ENCODE results near the gene SRBD1.
A peak's percentile ranks its signal among the peaks of the same experiment; 100 is the strongest.

Gene SRBD1

GRCh38 chr2:45631955-45632354, 20.9 kb upstream of the SRBD1 start:
- no peak for DNase-seq (ENCODE audit: low spot score)

DNA sequence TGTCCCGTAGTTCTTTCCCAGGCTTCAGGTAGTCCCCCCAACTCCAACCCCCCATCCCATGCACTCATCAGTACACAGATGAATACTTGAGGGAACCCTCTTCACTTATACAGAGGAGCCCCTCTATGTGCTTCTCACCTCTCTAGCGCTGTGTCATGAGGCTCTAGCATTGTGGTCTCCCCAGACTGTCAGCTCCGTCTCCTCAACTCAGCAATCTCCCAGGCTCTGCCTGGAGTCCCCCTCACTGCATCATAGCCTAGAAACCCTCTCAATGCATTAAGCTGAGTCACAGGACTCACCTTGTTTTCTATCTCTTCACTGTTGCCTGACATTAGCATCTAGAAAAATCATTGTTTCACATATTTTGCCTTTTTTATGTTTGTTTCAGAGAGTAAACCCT, 20.3 kb upstream of the SRBD1 start:
- no peak for DNase-seq (ENCODE audit: low spot score)

DNA sequence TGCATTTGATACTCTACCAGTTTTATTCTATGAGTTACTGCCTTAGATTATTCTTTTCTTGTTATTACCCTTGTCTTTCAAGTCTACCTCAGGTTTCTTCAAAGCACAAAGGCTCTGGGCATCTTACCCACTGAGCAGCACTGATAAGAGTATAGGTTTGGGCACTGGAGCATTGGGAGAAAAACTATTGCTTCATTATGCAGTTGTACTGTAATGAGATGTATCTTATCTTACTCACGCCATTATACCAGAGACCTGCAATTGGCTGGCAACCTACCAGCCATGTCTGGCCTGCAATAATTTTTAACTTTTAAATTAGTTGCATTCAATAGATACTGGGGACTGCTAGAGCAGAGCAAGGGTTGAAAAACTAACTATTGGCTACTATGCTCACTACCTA, 18.9 kb upstream of the SRBD1 start:
- no peak for DNase-seq (ENCODE audit: low spot score)

GRCh38 chr2:45627911-45628310, 16.8 kb upstream of the SRBD1 start:
- no peak for DNase-seq (ENCODE audit: low spot score)

DNA sequence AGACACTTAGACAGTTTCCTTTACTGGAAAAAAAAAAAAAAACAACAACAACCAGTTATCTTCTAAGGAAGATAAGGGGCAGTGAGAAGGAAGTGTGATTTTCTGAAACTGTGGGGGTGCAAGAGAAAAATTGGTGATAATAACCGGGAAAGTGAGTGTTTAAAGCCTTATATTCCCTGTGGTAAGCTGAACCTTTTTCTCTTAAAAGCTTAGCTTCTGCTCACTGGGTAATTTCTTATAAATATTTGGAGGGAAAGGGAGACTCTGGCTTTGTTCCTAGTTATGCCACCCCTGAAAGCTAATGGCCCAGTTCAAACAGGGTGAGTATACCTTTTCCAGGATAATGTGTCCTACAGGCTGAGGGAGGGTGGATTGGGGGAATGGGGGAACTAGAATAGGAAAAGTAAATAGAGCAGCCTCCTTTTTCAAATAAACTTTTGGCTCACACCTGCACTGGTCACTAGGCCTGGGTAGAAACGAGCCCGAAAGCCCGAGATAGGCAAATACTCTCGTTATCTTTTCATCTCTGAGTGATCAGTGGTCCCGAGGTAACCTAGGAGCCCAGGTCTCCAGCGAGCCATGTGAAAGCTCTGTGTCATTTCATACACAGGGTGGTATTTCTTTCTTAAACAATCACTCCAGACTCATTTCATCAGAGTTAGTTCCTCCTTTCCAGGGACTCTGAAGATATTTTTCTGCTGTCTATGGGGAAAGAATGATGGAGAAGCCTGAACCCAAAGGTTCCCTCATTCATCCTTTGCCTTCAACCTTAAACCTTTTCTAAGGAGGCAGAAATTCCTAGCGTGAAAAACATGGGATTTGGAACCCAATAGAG, 15.5 kb upstream of the SRBD1 start:
- no peak for DNase-seq (ENCODE audit: low spot score)

- DNase-seq (ENCODE audit: low spot score), result no peak
Measured at GRCh38 chr2:45625824-45626223, 14.8 kb upstream of the SRBD1 start.

DNA sequence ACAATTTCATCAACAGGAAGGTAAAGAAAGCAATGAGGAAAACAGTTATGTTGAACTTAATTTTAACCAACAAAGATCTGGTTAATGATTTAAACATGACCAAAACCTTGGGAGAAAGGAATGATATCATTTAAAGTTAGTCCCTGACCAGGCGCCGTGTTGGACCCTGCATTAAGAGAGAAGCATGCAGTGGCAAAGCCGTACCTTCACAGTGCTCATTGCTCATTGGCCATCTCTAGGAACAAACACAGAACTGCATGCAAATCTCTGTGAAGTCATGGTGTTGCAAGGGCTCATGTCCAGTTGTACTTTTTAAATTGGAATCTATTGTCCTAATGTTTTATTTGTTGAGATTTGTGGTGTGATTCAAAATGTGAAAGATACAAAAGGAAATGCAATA, 12.0 kb upstream of the SRBD1 start:
- no peak for DNase-seq (ENCODE audit: low spot score)

- DNase-seq (ENCODE audit: low spot score), result no peak
Measured at GRCh38 chr2:45622336-45623075, 11.4 kb upstream of the SRBD1 start.

DNA sequence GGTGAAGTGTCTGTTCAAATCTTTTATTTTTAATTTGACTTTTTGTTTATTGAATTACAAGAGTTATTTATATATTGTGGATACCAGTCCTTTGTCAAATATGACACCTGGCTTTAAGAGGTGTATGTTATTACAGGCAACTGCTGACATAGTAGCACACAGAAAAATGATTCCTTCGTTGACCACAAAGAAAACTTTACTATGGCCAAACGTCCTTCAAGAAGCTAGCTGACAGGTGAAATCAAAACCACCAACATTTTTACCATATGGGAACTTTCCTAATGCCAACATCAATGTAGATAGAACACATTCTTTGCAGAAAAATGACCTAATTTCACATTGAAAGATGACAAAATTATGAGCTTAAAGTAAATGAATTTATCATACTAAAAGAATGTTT, 6.4 kb upstream of the SRBD1 start:
- DNase-seq (ENCODE audit: low spot score), result no peak

- DNase-seq (ENCODE audit: low spot score), result no peak
Measured at GRCh38 chr2:45616658-45617411, 5.8 kb upstream of the SRBD1 start.

DNA sequence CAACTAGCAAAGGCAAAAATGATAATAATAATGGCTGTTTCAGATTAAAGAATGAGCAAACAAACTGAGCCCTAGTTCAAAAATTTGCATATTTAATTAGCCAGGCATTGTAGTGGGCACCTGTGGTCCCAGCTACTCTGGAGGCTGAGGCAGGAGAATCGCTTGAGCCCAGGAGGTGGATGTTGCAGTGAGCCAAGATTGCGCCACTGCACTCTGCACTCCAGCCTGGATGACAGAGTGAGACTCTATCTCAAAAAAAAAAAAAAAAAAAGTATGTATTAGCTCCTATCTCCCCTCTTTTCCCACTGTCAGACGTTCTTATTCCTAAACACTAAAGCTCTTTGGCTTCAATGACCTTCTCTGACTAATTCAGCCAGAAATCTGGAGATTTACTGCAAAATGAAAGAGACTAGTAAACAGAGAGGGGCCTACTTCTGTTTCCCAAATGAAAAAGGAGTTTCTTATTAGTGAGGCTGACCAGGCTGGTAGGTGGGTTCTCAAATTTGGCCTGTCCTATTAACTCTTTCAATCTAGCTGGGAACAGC, 3.9 kb upstream of the SRBD1 start:
- DNase-seq (ENCODE audit: low spot score), result no peak

- peak; percentile 18 for DNase-seq (ENCODE audit: low spot score)
Measured at GRCh38 chr2:45614330-45614729, 3.3 kb upstream of the SRBD1 start.

DNA sequence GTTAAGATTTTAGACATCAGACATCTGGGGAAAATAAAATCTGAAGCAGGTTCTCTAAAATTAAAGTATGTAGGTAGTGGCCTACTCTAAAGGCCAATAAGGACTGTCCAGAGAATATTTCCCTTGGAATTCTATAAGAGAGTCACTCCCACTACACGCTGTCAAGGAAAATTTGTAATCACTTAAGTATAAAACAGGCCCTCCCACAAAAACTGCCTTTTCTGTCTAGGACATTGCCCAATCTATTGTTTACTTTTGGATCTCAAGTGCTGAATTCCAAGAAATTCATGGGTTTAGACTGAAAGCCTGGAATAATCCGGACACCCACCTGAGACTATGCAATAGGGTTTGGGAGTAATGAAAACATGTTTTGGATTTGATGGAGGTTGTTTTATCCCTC, 1.7 kb upstream of the SRBD1 start:
- DNase-seq (ENCODE audit: low spot score), result no peak

DNA sequence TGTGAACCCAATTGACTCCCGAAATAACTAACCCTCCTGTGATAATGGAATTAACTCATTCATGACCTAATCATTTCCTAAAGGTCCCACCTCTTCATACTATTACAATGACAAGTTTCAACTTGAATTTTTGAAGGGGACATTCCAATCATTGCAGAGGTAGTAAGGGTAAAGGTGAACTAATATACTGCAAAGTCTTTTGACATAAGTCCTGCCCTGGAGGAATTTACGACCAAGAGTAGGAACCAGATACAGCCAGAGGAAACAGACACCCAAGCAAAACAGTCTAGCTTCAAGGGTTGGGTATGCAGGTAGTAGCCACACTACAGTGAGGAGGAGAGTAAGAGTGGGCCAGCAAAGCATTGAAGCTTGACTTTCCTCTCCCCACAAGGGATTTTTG, 1.2 kb upstream of the SRBD1 start:
- DNase-seq (ENCODE audit: low spot score), result no peak

GRCh38 chr2:45610281-45611019, 617 bp downstream of the SRBD1 start:
- DNase-seq (ENCODE audit: low spot score), result peak; percentile 82

DNA sequence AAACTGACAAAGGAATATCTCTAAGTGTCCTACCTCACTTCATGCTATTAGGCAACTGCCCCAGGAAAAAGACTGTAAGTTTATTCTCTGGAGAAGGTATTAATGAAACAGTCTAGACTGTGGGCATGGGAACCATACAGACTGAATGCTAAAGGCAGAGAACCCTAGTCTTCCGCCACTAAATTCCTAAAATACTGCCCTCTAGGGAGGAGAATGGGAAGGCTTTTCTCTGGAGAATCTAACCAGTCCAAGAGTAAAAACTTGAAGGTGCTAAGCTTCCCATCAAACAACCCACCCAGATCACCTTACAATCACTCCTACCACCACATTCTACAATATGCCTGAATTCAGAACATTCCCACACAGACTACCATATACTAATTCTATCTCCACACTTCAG, 3.4 kb downstream of the SRBD1 start:
- DNase-seq (ENCODE audit: low spot score), result no peak

GRCh38 chr2:45606796-45607195, 4.3 kb downstream of the SRBD1 start:
- no peak for DNase-seq (ENCODE audit: low spot score)

DNA sequence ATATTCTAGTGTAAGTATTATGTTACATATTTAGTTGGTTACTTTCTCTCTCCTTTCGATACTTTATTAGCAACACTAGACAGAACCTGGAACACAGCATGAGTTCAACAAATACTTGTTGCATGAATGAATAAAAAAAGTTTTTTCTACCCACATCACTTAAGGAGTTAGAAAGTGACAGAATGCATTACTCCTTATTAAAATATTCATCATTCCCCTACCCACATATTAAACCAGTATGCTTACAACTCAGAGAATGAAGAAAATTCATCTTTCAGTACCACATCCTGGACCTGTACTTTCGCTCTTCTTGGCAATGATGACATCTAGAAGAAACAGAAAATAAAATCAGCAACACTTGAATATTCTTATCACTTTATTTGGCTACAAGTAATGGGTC, 6.0 kb downstream of the SRBD1 start:
- DNase-seq (ENCODE audit: low spot score), result no peak

DNA sequence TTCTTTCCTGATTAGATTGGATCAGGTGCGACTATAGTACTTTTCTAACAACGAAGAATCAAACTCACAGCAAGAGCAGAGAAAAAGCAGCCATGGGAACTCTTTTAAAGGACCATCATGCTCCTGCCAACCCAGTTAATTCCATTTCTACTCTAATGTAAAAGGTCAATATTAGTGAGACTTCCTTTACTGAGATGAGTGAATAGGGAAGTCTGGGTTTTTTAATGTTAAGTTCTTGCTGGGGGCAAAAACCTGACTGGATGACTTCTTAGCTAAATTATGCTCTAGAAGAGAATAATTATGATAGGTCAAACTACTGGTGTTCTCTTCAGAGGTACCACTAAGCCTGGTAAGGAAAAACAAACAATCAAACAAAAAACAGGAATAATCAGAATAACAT, 8.4 kb downstream of the SRBD1 start:
- no peak for DNase-seq (ENCODE audit: low spot score)

GRCh38 chr2:45598545-45598944, 12.5 kb downstream of the SRBD1 start:
- no peak for DNase-seq (ENCODE audit: low spot score)

DNA sequence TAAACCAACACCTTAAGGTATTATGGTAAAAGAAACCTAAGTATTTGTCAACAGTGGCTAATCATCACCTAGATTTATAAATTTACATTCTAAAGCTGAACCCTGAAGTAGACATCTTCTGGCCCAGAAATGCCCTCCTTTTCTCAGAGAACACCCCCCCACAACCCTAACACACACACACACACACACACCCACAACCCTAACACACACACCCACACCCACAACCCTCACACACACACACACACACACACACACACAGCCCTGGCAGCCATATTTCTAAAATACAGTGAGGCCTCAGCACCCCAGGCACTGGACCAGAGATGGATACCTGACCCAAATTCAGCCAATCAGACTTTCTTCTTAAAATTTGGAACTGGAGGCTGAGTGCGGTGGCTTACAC, 14.3 kb downstream of the SRBD1 start:
- no peak for DNase-seq (ENCODE audit: low spot score)
